Fibroblast of the conjunctiva (primary cell): Measurements from ENCODE around the gene EZR.

Experiments used
- DNase-seq: peaks from one replicate; pipeline ENCODE4 v3.0.0-alpha.2; 2010; ENCODE audit warnings: low read depth

EZR gene

GRCh38 chr6:158775832-158776231 is 43.3 kb downstream of the EZR start:
- DNase-seq, result no peak

- DNase-seq, result no peak
These were observed 44.3 kb downstream of the EZR start for GRCh38 chr6:158774717-158775449.

GRCh38 chr6:158773581-158774449 is 45.4 kb downstream of the EZR start:
- DNase-seq, result no peak

- no peak for DNase-seq
These were observed 46.3 kb downstream of the EZR start for GRCh38 chr6:158772851-158773371.

GRCh38 chr6:158772172-158772571 is 47.0 kb downstream of the EZR start:
- DNase-seq, result no peak

- DNase-seq, result no peak
These were observed 47.6 kb downstream of the EZR start for GRCh38 chr6:158771399-158772152.

GRCh38 chr6:158770533-158771330 is 48.4 kb downstream of the EZR start:
- no peak for DNase-seq

- no peak for DNase-seq
These were observed 49.3 kb downstream of the EZR start for GRCh38 chr6:158769771-158770432.

GRCh38 chr6:158769234-158769770 is 49.9 kb downstream of the EZR start:
- no peak for DNase-seq

GRCh38 chr6:158768436-158768835 is 50.7 kb downstream of the EZR start:
- DNase-seq, result no peak

GRCh38 chr6:158767709-158768108 is 51.5 kb downstream of the EZR start:
- DNase-seq, result no peak

GRCh38 chr6:158766621-158767455 is 52.3 kb downstream of the EZR start:
- DNase-seq, result no peak

GRCh38 chr6:158765499-158766068 is 53.6 kb downstream of the EZR start:
- DNase-seq, result no peak

- no peak for DNase-seq
These were observed 54.2 kb downstream of the EZR start for GRCh38 chr6:158764926-158765325.

- no peak for DNase-seq
These were observed 54.9 kb downstream of the EZR start for GRCh38 chr6:158764183-158764849.

- no peak for DNase-seq
These were observed 55.6 kb downstream of the EZR start for GRCh38 chr6:158763434-158764182.

GRCh38 chr6:158762787-158763433 is 56.3 kb downstream of the EZR start:
- DNase-seq, result no peak

GRCh38 chr6:158761746-158762145 is 57.4 kb downstream of the EZR start:
- DNase-seq, result no peak
